ENCODE data around the gene TAPBP.

DNA sequence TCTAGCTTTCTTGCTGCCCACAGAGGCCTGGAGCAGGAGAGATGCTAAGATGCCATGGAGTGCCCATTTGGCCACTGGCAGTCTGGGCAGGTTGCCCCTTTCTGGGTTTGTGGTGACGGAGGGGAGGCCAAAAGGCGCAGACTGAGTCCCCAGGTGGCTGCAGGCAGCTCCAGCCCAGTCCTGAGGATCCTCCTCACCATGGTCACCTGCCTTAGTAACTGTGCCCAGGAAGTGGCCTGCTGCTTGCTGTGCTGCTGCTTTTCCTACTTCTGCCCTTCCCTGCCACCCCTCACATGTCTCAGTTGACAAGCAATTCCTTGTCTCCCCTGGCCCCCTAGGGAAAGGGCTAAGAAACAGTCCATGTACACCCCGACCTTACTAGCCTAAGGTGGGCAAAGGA is 42.4 kb upstream of the TAPBP start:
- TF ChIP-seq, protein P1, sequence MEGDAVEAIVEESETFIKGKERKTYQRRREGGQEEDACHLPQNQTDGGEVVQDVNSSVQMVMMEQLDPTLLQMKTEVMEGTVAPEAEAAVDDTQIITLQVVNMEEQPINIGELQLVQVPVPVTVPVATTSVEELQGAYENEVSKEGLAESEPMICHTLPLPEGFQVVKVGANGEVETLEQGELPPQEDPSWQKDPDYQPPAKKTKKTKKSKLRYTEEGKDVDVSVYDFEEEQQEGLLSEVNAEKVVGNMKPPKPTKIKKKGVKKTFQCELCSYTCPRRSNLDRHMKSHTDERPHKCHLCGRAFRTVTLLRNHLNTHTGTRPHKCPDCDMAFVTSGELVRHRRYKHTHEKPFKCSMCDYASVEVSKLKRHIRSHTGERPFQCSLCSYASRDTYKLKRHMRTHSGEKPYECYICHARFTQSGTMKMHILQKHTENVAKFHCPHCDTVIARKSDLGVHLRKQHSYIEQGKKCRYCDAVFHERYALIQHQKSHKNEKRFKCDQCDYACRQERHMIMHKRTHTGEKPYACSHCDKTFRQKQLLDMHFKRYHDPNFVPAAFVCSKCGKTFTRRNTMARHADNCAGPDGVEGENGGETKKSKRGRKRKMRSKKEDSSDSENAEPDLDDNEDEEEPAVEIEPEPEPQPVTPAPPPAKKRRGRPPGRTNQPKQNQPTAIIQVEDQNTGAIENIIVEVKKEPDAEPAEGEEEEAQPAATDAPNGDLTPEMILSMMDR (IDR thresholded peaks at IDR 0.05), result no peak
- TF ChIP-seq POLR2AphosphoS5 (IDR thresholded peaks at IDR 0.05), result no peak
- no peak for TF ChIP-seq POLR2A (IDR thresholded peaks at IDR 0.05; ENCODE audit: low read depth)
- TF ChIP-seq EP300 (IDR thresholded peaks at IDR 0.05), result no peak
